22Rv1 (cell line): Measurements from ENCODE around the gene AATK.
A peak's percentile ranks its signal among the peaks of the same experiment; 100 is the strongest.

Experiments used
- ZFX ChIP-seq: fragments of 450-650 bp; IDR thresholded peaks from 2 replicates; pipeline ENCODE4 v1.6.1; 2017; ENCODE audit warnings: antibody characterized with exemption, borderline replicate concordance
- TF ChIP-seq, protein P1 (sequence below): fragments of 450-650 bp; IDR thresholded peaks from 2 replicates; pipeline ENCODE4 v1.5.1; 2017; ENCODE audit warnings: mild to moderate bottlenecking

DNA sequence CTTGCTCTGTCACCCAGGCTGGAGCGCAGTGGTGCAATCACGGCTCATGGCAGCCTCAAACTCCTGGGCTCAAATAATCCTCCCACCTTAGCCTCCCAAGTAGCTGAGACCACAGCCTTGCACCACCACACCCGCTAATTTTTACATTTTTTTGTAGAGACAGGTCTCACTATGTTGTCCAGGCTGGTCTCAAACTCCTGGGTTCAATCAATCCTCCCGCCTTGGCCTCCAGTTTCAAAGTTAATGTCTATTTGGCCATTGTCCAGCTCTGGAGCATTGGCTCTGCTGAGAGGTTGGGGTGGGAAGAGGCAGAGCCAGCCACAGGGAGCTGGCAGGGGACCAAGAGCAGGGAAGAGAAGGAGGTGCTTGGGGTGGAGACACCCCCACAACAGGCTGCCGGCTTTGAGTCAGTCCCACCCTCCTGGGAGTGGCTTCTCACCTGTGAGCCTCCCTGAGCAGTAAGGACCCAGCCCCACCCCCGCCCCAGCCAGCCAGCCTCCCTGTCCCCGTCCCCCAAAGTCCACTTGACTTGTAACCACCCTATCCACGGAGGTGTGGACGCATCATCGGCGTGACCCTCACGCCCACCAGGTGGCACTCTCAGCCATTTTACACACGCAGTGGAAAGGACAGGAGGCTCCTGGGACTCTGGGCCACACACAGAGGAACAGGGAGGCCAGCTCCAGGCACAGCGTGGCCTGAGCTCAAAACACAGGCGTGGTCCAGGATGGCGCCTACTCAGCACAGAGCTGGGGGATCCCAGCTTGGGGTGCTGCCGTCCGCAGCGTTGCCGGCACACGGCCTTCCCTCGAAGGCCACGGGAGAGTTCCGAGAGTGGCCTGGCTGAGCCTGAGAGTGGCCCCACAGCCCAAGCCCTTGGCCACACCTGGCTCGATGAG is 23.5 kb downstream of the AATK start:
- TF ChIP-seq, protein P1, sequence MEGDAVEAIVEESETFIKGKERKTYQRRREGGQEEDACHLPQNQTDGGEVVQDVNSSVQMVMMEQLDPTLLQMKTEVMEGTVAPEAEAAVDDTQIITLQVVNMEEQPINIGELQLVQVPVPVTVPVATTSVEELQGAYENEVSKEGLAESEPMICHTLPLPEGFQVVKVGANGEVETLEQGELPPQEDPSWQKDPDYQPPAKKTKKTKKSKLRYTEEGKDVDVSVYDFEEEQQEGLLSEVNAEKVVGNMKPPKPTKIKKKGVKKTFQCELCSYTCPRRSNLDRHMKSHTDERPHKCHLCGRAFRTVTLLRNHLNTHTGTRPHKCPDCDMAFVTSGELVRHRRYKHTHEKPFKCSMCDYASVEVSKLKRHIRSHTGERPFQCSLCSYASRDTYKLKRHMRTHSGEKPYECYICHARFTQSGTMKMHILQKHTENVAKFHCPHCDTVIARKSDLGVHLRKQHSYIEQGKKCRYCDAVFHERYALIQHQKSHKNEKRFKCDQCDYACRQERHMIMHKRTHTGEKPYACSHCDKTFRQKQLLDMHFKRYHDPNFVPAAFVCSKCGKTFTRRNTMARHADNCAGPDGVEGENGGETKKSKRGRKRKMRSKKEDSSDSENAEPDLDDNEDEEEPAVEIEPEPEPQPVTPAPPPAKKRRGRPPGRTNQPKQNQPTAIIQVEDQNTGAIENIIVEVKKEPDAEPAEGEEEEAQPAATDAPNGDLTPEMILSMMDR: peak; percentile 85
- no peak for TF ChIP-seq ZFX
